Ovary (tissue), 3 donors: ENCODE data around the gene STX3.

Source experiments
- EP300 ChIP-seq: sonication (generic); formaldehyde crosslinking; IDR thresholded peaks from one replicate; pipeline ENCODE4 v1.6.1; 2017; ENCODE audit warnings: antibody characterized with exemption
- POLR2A ChIP-seq: fragments of 450-650 bp; IDR thresholded peaks from one replicate; pipeline ENCODE4 v1.6.1; 2017; ENCODE audit warnings: antibody characterized with exemption, mild to moderate bottlenecking, moderate library complexity
- TF ChIP-seq, protein P1 (sequence below), 3 donors: fragments of 450-650 bp in 2 of 3; fragments of 200-600 bp in 1 of 3; IDR thresholded peaks; one replicate each; pipeline versions ENCODE4 v1.5.1 to v1.8.0; 2016 to 2022; ENCODE audit warnings: antibody characterized with exemption in 3 of 3, mild to moderate bottlenecking in 1 of 3
- donor health status: DM: no; HTN: no; CAD: no.

DNA sequence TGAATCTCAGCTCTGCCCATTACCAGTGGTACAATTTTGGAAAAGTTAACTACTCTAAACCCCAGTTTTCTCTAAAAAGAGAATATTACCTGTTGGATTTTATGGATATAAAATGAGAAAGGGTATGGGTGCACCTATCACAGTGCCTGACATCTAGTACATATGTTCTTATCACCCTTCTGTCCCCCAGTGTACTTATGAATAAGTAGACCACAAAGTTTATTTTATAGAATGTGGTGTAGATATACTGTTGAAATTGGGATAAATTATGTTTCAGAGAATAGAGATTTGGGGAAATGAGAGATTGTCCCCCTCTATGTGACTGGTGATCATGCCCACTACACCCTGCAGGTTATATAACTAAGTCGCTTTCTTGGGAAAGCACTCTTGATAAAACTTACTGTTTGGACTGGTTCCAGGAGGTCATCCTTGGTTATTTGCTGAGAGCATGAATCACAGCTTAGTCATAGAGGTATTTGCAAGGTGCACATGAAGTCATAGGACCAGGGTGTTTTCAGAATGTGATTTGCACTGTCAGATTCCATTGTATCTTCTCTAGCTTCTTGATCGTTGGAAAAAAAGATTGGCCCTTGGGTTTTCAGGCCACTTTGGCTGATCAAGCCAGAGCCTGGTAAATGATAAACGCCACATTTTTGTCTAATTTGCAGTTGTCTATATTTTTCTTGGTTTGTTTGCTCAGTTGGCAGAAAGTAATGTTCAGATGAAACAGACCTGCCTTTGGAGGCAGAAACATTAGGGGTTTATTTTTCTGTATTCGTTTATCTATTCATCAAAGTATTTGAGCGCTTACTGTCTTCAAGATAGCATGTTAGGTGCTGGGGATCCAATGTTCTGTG, 21.3 kb downstream of the STX3 start:
- TF ChIP-seq, protein P1, sequence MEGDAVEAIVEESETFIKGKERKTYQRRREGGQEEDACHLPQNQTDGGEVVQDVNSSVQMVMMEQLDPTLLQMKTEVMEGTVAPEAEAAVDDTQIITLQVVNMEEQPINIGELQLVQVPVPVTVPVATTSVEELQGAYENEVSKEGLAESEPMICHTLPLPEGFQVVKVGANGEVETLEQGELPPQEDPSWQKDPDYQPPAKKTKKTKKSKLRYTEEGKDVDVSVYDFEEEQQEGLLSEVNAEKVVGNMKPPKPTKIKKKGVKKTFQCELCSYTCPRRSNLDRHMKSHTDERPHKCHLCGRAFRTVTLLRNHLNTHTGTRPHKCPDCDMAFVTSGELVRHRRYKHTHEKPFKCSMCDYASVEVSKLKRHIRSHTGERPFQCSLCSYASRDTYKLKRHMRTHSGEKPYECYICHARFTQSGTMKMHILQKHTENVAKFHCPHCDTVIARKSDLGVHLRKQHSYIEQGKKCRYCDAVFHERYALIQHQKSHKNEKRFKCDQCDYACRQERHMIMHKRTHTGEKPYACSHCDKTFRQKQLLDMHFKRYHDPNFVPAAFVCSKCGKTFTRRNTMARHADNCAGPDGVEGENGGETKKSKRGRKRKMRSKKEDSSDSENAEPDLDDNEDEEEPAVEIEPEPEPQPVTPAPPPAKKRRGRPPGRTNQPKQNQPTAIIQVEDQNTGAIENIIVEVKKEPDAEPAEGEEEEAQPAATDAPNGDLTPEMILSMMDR (IDR thresholded peaks at IDR 0.05), result no peak
- TF ChIP-seq POLR2A (no peak), EP300 (no peak)
